MCF 10A (cell line): Measurements from ENCODE around the gene NEAT1. TPM values are rescaled to one million over a fixed set of nuclear protein-coding genes. Genes with fewer than 3 reads are reported as not detected.

Experiments used
- BruUV-seq: library from RNA; stranded (reverse); fragments of 400-500 nt; replicated peaks from 2 replicates; lab custom pipeline; 2021; lab: Mats Ljungman, UMichigan
- CTCF ChIA-PET: fragments of 300-600 bp; sonication (Branson Sonifier 250); formaldehyde crosslinking; extraction: SDS; loops from one replicate; lab custom pipeline; 2021; ENCODE audit warnings: antibody characterized with exemption, inconsistent platforms; lab: Yijun Ruan, JAX
- POLR2A ChIA-PET: fragments of 300-600, 350-650 bp; sonication (Branson Sonifier 250); formaldehyde crosslinking; extraction: SDS; loops from one replicate; lab custom pipeline; 2020; ENCODE audit warnings: antibody characterized with exemption, inconsistent platforms; lab: Yijun Ruan, JAX
- DNase-seq: peaks from one replicate; pipeline ENCODE4 v3.0.0-alpha.2; 2018; ENCODE audit not compliant: unreplicated experiment
- H3K27ac Mint-ChIP-seq: one replicate; pipeline ENCODE4 v1.8.0; 2022; ENCODE audit warnings: mild to moderate bottlenecking, low read depth, mixed read lengths; ENCODE audit not compliant: unreplicated experiment
- H3K27me3 Mint-ChIP-seq: one replicate; pipeline ENCODE4 v1.8.0; 2022; ENCODE audit warnings: mixed read lengths; ENCODE audit not compliant: insufficient read depth, unreplicated experiment
- H3K36me3 Mint-ChIP-seq: one replicate; pipeline ENCODE4 v1.8.0; 2022; ENCODE audit warnings: mild to moderate bottlenecking, moderate library complexity, mixed read lengths; ENCODE audit not compliant: insufficient read depth, unreplicated experiment
- H3K4me1 Mint-ChIP-seq: one replicate; pipeline ENCODE4 v1.8.0; 2022; ENCODE audit warnings: mixed read lengths; ENCODE audit not compliant: insufficient read depth, unreplicated experiment
- H3K4me3 Mint-ChIP-seq: one replicate; pipeline ENCODE4 v1.8.0; 2022; ENCODE audit warnings: mild to moderate bottlenecking, moderate library complexity, mixed read lengths; ENCODE audit not compliant: unreplicated experiment
- H3K9me3 Mint-ChIP-seq: one replicate; pipeline ENCODE4 v1.8.0; 2022; ENCODE audit warnings: mixed read lengths; ENCODE audit not compliant: unreplicated experiment
- intact Hi-C: fragments of 100-400 bp; cut with micrococcal nuclease; formaldehyde crosslinking; loops from 2 replicates; pipeline ENCODE4 v1.14.1; 2022
- total RNA-seq: library from RNA; stranded (reverse); gene quantifications from 2 replicates; pipeline ENCODE4 v1.2.3, GENCODE V29; 2022
- TF ChIP-seq, protein P1 (sequence below): fragments of 200-600 bp; IDR thresholded peaks from one replicate; pipeline ENCODE4 v1.8.0; 2022; ENCODE audit warnings: antibody characterized with exemption, mild to moderate bottlenecking; ENCODE audit not compliant: unreplicated experiment

Gene NEAT1
- total RNA-seq, 1 experiment from 2014 or later = 1,026 TPM

DNA sequence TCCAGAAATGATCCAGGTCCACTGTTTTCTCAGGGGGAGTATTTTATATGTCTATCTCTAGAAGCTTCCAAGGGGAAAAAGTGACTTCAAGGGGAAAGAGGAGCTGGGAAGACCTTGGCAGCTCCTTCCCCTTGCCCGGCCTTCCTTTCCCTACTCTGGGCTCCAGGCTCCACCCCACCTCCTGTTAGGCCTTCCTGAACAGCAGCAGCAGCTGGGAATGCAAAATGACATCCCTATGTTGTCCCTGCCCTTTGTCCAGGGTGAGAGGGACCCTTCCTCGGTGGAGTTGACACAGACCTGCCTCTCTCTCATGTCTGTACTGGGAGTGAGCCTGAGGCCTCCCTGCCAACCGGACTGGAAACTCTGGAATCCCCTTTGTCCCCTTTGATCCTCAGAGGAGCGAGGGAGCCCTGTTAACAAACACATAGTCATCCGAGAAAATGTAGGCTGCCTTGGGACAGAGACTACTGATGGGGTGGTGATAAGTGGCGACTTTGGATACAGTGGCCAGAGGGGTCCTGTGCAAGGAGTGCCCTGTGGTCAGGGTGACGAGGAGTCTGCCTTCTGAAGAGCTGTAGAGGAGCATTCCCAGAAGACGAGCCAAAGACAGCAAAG, 67.2 kb downstream of the NEAT1 start:
- no peaks in the 10 kb centered on the region for H3K27me3 Mint-ChIP-seq
- TF ChIP-seq, protein P1, sequence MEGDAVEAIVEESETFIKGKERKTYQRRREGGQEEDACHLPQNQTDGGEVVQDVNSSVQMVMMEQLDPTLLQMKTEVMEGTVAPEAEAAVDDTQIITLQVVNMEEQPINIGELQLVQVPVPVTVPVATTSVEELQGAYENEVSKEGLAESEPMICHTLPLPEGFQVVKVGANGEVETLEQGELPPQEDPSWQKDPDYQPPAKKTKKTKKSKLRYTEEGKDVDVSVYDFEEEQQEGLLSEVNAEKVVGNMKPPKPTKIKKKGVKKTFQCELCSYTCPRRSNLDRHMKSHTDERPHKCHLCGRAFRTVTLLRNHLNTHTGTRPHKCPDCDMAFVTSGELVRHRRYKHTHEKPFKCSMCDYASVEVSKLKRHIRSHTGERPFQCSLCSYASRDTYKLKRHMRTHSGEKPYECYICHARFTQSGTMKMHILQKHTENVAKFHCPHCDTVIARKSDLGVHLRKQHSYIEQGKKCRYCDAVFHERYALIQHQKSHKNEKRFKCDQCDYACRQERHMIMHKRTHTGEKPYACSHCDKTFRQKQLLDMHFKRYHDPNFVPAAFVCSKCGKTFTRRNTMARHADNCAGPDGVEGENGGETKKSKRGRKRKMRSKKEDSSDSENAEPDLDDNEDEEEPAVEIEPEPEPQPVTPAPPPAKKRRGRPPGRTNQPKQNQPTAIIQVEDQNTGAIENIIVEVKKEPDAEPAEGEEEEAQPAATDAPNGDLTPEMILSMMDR = no peak
- intact Hi-C loops = no loop called here
- ChIA-PET CTCF (interaction anchor here (0.6 to 3.2 kb wide), 7 partner anchors 8 to 73 kb away, joined by 3 to 26 read pairs (median 4); no protein-coding TSS in a partner anchor), POLR2A (interaction anchor here (18.3 to 30.1 kb wide), 3 partner anchors 15 to 69 kb away, joined by 1360 to 2994 read pairs (median 2284); partner anchors contain the start of genes MALAT1 and NEAT1)
- no TSS peak for BruUV-seq
- H3K27ac Mint-ChIP-seq = peak overlapping the region; percentile 96
- H3K36me3 Mint-ChIP-seq = peaks cover 8% of the 10 kb centered on the region
- no peak for DNase-seq
- no peaks in the 10 kb centered on the region for H3K9me3 Mint-ChIP-seq
- peaks cover 54% of the 10 kb centered on the region for H3K4me1 Mint-ChIP-seq
- H3K4me3 Mint-ChIP-seq = peak overlapping the region; percentile 12

DNA sequence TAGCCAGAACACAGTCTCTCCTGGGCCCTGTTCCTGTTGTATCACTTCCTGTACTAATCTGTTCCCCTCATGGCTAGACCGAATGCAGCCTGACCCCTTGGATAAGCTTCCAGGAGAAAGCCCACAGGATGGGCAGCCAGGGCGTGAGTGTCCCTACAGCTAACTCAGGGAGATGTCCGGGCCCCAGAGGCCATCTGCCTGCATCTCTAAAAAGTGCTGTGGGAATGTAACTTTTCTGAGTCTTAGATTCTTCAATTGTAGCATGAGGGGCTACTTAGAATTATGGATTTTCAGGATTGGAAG, 68.5 kb downstream of the NEAT1 start:
- Mint-ChIP-seq H3K27ac (peak overlapping the region; percentile 96), H3K27me3 (no peaks in the 10 kb centered on the region), H3K9me3 (no peaks in the 10 kb centered on the region), H3K4me3 (peak overlapping the region; percentile 16), H3K36me3 (peaks cover 8% of the 10 kb centered on the region), H3K4me1 (peaks cover 48% of the 10 kb centered on the region)
- no TSS peak for BruUV-seq
- intact Hi-C loops = no loop called here
- TF ChIP-seq, protein P1 = no peak
- no peak for DNase-seq
- ChIA-PET POLR2A (interaction anchor here (0.6 to 30.1 kb wide), 11 partner anchors 13 to 681 kb away, joined by 3 to 2994 read pairs (median 33); partner anchors contain the start of genes FAM89B, FRMD8, MALAT1 and NEAT1), CTCF (interaction anchor here (0.6 to 3.1 kb wide), 6 partner anchors 12 to 111 kb away, joined by 3 to 25 read pairs (median 4); no protein-coding TSS in a partner anchor)

DNA sequence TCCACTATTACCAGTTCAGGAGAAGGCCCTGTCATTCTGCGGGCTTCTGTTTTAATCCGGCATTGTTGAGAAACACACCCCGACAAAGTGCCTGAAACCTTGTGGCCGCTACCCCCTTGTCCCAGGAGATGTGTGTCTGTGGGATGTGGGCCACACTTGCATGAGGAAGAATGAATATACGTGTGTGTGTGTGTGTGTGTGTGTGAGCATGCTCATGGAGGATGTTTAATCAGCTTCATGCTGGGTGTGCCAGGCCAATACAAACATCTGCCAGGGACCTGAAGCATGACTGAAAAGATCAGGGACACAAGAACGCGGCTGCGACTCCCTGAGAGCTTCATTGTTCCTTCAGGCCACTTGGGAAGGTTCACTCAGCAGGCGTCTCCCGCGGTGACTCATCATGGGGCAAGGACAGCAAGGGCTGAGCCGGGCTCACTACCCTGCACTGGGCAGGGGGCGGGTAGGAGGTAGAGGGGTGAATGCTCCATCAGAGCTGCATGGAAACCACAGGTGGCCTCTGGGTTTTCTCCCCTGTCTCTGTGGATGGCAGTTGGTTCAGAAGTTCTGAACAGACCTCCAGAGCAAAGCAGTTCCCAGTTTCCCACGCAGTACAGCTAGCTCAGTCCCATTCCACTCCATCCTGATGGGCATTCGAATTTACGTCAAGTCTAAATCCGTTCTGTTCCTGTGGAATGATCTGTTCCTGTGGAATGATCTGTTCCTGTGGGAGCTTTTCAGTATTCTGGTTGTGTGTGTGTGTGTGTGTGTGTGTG, 69.2 kb downstream of the NEAT1 start:
- peaks cover 8% of the 10 kb centered on the region for H3K36me3 Mint-ChIP-seq
- ChIA-PET CTCF (interaction anchor here (0.6 to 3.1 kb wide), 10 partner anchors 10 to 112 kb away, joined by 3 to 25 read pairs (median 4); no protein-coding TSS in a partner anchor), POLR2A (interaction anchor here (0.6 to 30.1 kb wide), 13 partner anchors 8 to 682 kb away, joined by 3 to 2994 read pairs (median 21); partner anchors contain the start of genes FAM89B, FRMD8, MALAT1 and NEAT1)
- peak overlapping the region; percentile 96 for H3K27ac Mint-ChIP-seq
- BruUV-seq = no TSS peak
- intact Hi-C loops = no loop called here
- H3K27me3 Mint-ChIP-seq = no peaks in the 10 kb centered on the region
- H3K4me1 Mint-ChIP-seq = peaks cover 51% of the 10 kb centered on the region
- TF ChIP-seq, protein P1 = no peak
- peak overlapping the region; percentile 57 for H3K4me3 Mint-ChIP-seq
- H3K9me3 Mint-ChIP-seq = no peaks in the 10 kb centered on the region
- DNase-seq = peak; percentile 90

DNA sequence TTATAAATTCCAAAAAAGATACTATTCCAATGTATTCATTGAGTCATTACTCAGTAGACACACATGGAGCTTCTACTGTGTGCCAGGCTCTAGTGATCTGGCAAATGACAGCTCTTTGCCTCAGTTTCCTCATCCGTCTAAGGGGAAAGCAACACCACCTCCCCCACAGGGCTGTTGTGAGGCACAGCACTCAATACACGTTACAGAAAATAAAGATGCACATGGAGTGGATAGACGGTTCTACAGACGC, 69.7 kb downstream of the NEAT1 start:
- H3K9me3 Mint-ChIP-seq = no peaks in the 10 kb centered on the region
- no peaks in the 10 kb centered on the region for H3K27me3 Mint-ChIP-seq
- intact Hi-C loops = no loop called here
- CTCF ChIA-PET = interaction anchor here (0.6 to 3.1 kb wide), 9 partner anchors 10 to 79 kb away, joined by 3 to 25 read pairs (median 4); no protein-coding TSS in a partner anchor
- H3K27ac Mint-ChIP-seq = peak overlapping the region; percentile 96
- no peak for DNase-seq
- H3K4me3 Mint-ChIP-seq = peak overlapping the region; percentile 57
- H3K4me1 Mint-ChIP-seq = peaks cover 56% of the 10 kb centered on the region
- POLR2A ChIA-PET = interaction anchor here (0.9 to 30.1 kb wide), 11 partner anchors 9 to 181 kb away, joined by 3 to 2994 read pairs (median 33); partner anchors contain the start of genes FAM89B, FRMD8, MALAT1 and NEAT1
- no TSS peak for BruUV-seq
- TF ChIP-seq, protein P1 = no peak
- H3K36me3 Mint-ChIP-seq = peaks cover 5% of the 10 kb centered on the region
